Kidney epithelial cell (primary cell): Measurements from ENCODE around the gene APBA1. TPM values are rescaled to one million over a fixed set of nuclear protein-coding genes. Genes with fewer than 3 reads are reported as not detected.

Experiments used
- DNase-seq: peaks from one replicate; pipeline ENCODE4 v3.0.0-alpha.2; 2010; ENCODE audit warnings: low read depth
- H3K27me3 ChIP-seq: 2 replicates; pipeline ENCODE4 v1.6.0; 2011; ENCODE audit warnings: low read length; ENCODE audit not compliant: control insufficient read depth, insufficient read depth
- H3K36me3 ChIP-seq: 2 replicates; pipeline ENCODE4 v1.5.1; 2011; ENCODE audit warnings: low read length; ENCODE audit not compliant: control insufficient read depth, insufficient read depth
- H3K4me3 ChIP-seq: 2 replicates; pipeline ENCODE4 v1.5.1; 2011; ENCODE audit warnings: low read depth, mild to moderate bottlenecking, control low read depth, low read length
- CTCF ChIP-seq: IDR thresholded peaks from 2 replicates; pipeline ENCODE4 v1.5.1; 2011; ENCODE audit warnings: mild to moderate bottlenecking, moderate library complexity, low read length, control low read depth, inconsistent platforms; ENCODE audit not compliant: insufficient read depth, poor library complexity, severe bottlenecking
- total RNA-seq: library from RNA; depleted of rRNA; stranded (reverse); fragments of >200 nt; gene quantifications from 2 replicates; pipeline ENCODE4 v1.2.3, GENCODE V29; 2015

APBA1 gene
- total RNA-seq, 1 donor from 2014 or later: 1.1 TPM

GRCh38 chr9:69496846-69497450, 175.2 kb downstream of the APBA1 start:
- Histone ChIP-seq H3K36me3 (no peaks in the 10 kb centered on the region), H3K27me3 (no peaks in the 10 kb centered on the region), H3K4me3 (no peak overlapping the region)
- no peak for DNase-seq
- TF ChIP-seq CTCF: no peak

GRCh38 chr9:69495296-69495695, 176.9 kb downstream of the APBA1 start:
- Histone ChIP-seq H3K27me3 (no peaks in the 10 kb centered on the region), H3K36me3 (no peaks in the 10 kb centered on the region), H3K4me3 (no peak overlapping the region)
- TF ChIP-seq CTCF: no peak
- DNase-seq: no peak

GRCh38 chr9:69494763-69495162, 177.4 kb downstream of the APBA1 start:
- Histone ChIP-seq H3K4me3 (no peak overlapping the region), H3K36me3 (no peaks in the 10 kb centered on the region), H3K27me3 (no peaks in the 10 kb centered on the region)
- DNase-seq: no peak
- TF ChIP-seq CTCF: no peak

GRCh38 chr9:69494208-69494607, 178.0 kb downstream of the APBA1 start:
- Histone ChIP-seq H3K27me3 (no peaks in the 10 kb centered on the region), H3K4me3 (no peak overlapping the region), H3K36me3 (no peaks in the 10 kb centered on the region)
- TF ChIP-seq CTCF: no peak
- no peak for DNase-seq

GRCh38 chr9:69486498-69486897, 185.7 kb downstream of the APBA1 start:
- no peak for DNase-seq
- Histone ChIP-seq H3K36me3 (no peaks in the 10 kb centered on the region), H3K27me3 (no peaks in the 10 kb centered on the region), H3K4me3 (no peak overlapping the region)
- TF ChIP-seq CTCF: no peak

- TF ChIP-seq CTCF: no peak
- no peaks in the 10 kb centered on the region for H3K27me3 ChIP-seq
- no peak overlapping the region for H3K4me3 ChIP-seq
- H3K36me3 ChIP-seq: no peaks in the 10 kb centered on the region
- DNase-seq: no peak
These were observed 186.7 kb downstream of the APBA1 start for GRCh38 chr9:69485466-69485865.
